H1 (cell line): Measurements from ENCODE around the gene WDR45B. TPM values are rescaled to one million over a fixed set of nuclear protein-coding genes. Genes with fewer than 3 reads are reported as not detected.

Experiments used
- CTCF ChIA-PET: fragments of 300-600 bp; sonication (Branson Sonifier 250); formaldehyde crosslinking; loops from one replicate; lab custom pipeline; 2021; ENCODE audit not compliant: partially characterized antibody; lab: Charles Lee
- POLR2A ChIA-PET: fragments of 300-600 bp; sonication (Branson Sonifier 250); formaldehyde crosslinking; loops from one replicate; lab custom pipeline; 2021; ENCODE audit warnings: inconsistent platforms; ENCODE audit not compliant: partially characterized antibody; lab: Charles Lee
- DNase-seq, 2 experiments: peaks; one replicate each; pipeline versions ENCODE4 v3.0.0 to v3.0.0-alpha.2; 2010 to 2022; ENCODE audit warnings: low spot score in 2 of 2, low read depth in 1 of 2, mixed read lengths in 1 of 2
- FAIRE-seq: peaks from 2 replicates; lab custom pipeline; 2011; peaks lifted over from hg19 to GRCh38; lab: Jason Lieb, UNC
- H2AFZ ChIP-seq: 2 replicates; pipeline ENCODE4 v1.8.1; 2012; ENCODE audit warnings: low read length, inconsistent platforms
- H2AK5ac ChIP-seq: 2 replicates; pipeline ENCODE4 v1.6.1; 2013; ENCODE audit warnings: low read depth, low read length
- H2BK120ac ChIP-seq: replicated peaks from 2 replicates; pipeline ENCODE3; 2013; ENCODE audit warnings: low read depth, low read length, inconsistent platforms
- H2BK12ac ChIP-seq: 2 replicates; pipeline ENCODE4 v1.6.1; 2013; ENCODE audit warnings: low read depth, low read length
- H2BK15ac ChIP-seq: 2 replicates; pipeline ENCODE4 v1.6.1; 2013; ENCODE audit warnings: low read length
- H2BK20ac ChIP-seq: 2 replicates; pipeline ENCODE4 v1.6.1; 2013; ENCODE audit warnings: low read length
- H2BK5ac ChIP-seq: 2 replicates; pipeline ENCODE4 v1.6.1; 2013; ENCODE audit warnings: low read depth, low read length
- H3K14ac ChIP-seq: 2 replicates; pipeline ENCODE4 v1.6.1; 2013; ENCODE audit warnings: inconsistent platforms; ENCODE audit not compliant: insufficient read length
- H3K18ac ChIP-seq: 2 replicates; pipeline ENCODE4 v1.6.1; 2013; ENCODE audit warnings: low read length; ENCODE audit errors: extremely low read depth
- H3K23ac ChIP-seq: 2 replicates; pipeline ENCODE4 v1.6.1; 2013; ENCODE audit warnings: inconsistent platforms; ENCODE audit not compliant: insufficient read length
- H3K23me2 ChIP-seq: 2 replicates; pipeline ENCODE4 v1.6.1; 2013; ENCODE audit warnings: low read depth, low read length
- H3K27ac ChIP-seq: 2 replicates; pipeline ENCODE4 v1.6.1; 2011; ENCODE audit warnings: low read depth, low read length, inconsistent platforms
- H3K27me3 ChIP-seq, 4 experiments: replicated peaks in 1 of 4; 1 replicate in 1 of 4; 2 replicates in 3 of 4; pipeline versions ENCODE4 v1.6.1 to v1.8.1; 2011 to 2013; ENCODE audit warnings: low read length in 3 of 4, mild to moderate bottlenecking in 3 of 4, inconsistent platforms in 2 of 4, mixed read lengths in 2 of 4, moderate library complexity in 1 of 4; ENCODE audit not compliant: control insufficient read depth in 3 of 4, insufficient read depth in 3 of 4; ENCODE audit errors: extremely low read depth in 1 of 4
- H3K36me3 ChIP-seq, 4 experiments: 2 replicates each; pipeline versions ENCODE4 v1.6.1 to v1.8.1; 2011 to 2013; ENCODE audit warnings: mild to moderate bottlenecking in 4 of 4, low read length in 3 of 4, moderate library complexity in 2 of 4, control low read depth in 1 of 4, inconsistent platforms in 1 of 4; ENCODE audit not compliant: insufficient read depth in 4 of 4, control insufficient read depth in 2 of 4
- H3K4ac ChIP-seq: replicated peaks from 2 replicates; pipeline ENCODE3; 2013; ENCODE audit warnings: low read length, low read depth, mixed read lengths, inconsistent platforms; ENCODE audit not compliant: insufficient read length
- H3K4me1 ChIP-seq, 4 experiments: replicated peaks in 1 of 4; 1 replicate in 1 of 4; 2 replicates in 3 of 4; pipeline versions ENCODE4 v1.6.1 to v1.8.1; 2011 to 2013; ENCODE audit warnings: low read length in 3 of 4, inconsistent platforms in 2 of 4, mixed read lengths in 1 of 4; ENCODE audit not compliant: insufficient read depth in 4 of 4, control insufficient read depth in 3 of 4
- H3K4me2 ChIP-seq, 2 experiments: 2 replicates each; pipeline versions ENCODE4 v1.6.1 to v1.8.1; 2011 to 2013; ENCODE audit warnings: low read depth in 2 of 2, low read length in 2 of 2, control low read depth in 1 of 2, inconsistent platforms in 1 of 2, mild to moderate bottlenecking in 1 of 2; ENCODE audit not compliant: insufficient read depth in 1 of 2
- H3K4me3 ChIP-seq, 4 experiments: fragments of 200-600, 300-600 bp in 1 of 4; sonication (generic), shearing (Covaris generic), sonication (Bioruptor Twin) in 1 of 4; 2 replicates each; pipeline versions ENCODE4 v1.5.1 to v1.8.1; 2011 to 2016; ENCODE audit warnings: low read length in 4 of 4, low read depth in 3 of 4, control low read depth in 2 of 4, inconsistent platforms in 2 of 4, mild to moderate bottlenecking in 2 of 4, mixed read lengths in 1 of 4, moderate library complexity in 1 of 4; ENCODE audit not compliant: insufficient read depth in 2 of 4; ENCODE audit errors: extremely low read depth in 1 of 4
- H3K56ac ChIP-seq: replicated peaks from 2 replicates; pipeline ENCODE3; 2013; ENCODE audit warnings: low read depth, mild to moderate bottlenecking, mixed read lengths, low read length, inconsistent platforms; ENCODE audit not compliant: insufficient read length
- H3K79me1 ChIP-seq: 2 replicates; pipeline ENCODE4 v1.6.1; 2013; ENCODE audit warnings: low read depth, low read length, control low read depth
- H3K79me2 ChIP-seq, 2 experiments: 2 replicates each; pipeline versions ENCODE4 v1.6.1 to v1.8.1; 2012 to 2013; ENCODE audit warnings: low read length in 2 of 2, mild to moderate bottlenecking in 2 of 2, inconsistent platforms in 1 of 2; ENCODE audit not compliant: insufficient read depth in 2 of 2, control insufficient read depth in 1 of 2
- H3K9ac ChIP-seq, 4 experiments: replicated peaks in 1 of 4; 1 replicate in 1 of 4; 2 replicates in 3 of 4; pipeline versions ENCODE4 v1.6.1 to v1.8.1; 2011 to 2013; ENCODE audit warnings: low read depth in 3 of 4, low read length in 3 of 4, control low read depth in 2 of 4, mild to moderate bottlenecking in 2 of 4, moderate library complexity in 2 of 4, inconsistent platforms in 1 of 4; ENCODE audit errors: extremely low read depth in 1 of 4
- H3K9me3 ChIP-seq, 2 experiments: 2 replicates each; pipeline versions ENCODE4 v1.6.1 to v1.8.1; 2012 to 2013; ENCODE audit warnings: mild to moderate bottlenecking in 2 of 2, moderate library complexity in 2 of 2, control low read depth in 1 of 2, inconsistent platforms in 1 of 2, low read depth in 1 of 2, low read length in 1 of 2, mixed read lengths in 1 of 2; ENCODE audit not compliant: insufficient read depth in 2 of 2
- H4K20me1 ChIP-seq, 2 experiments: replicated peaks in 1 of 2; 2 replicates each; pipeline versions ENCODE3 to v1.8.1; 2011 to 2013; ENCODE audit warnings: inconsistent platforms in 2 of 2, low read length in 2 of 2, mild to moderate bottlenecking in 1 of 2; ENCODE audit not compliant: insufficient read depth in 2 of 2, control insufficient read depth in 1 of 2
- H4K5ac ChIP-seq: 2 replicates; pipeline ENCODE4 v1.6.1; 2013; ENCODE audit warnings: low read length, low read depth, mixed read lengths, inconsistent platforms; ENCODE audit not compliant: insufficient read length
- H4K8ac ChIP-seq: 2 replicates; pipeline ENCODE4 v1.8.0; 2013; ENCODE audit warnings: mild to moderate bottlenecking, moderate library complexity, low read length, inconsistent platforms; ENCODE audit not compliant: insufficient read depth; ENCODE audit errors: extremely low read depth
- H4K91ac ChIP-seq: replicated peaks from 2 replicates; pipeline ENCODE3; 2013; ENCODE audit warnings: low read length, mixed read lengths, inconsistent platforms; ENCODE audit not compliant: insufficient read length
- BACH1 ChIP-seq: IDR thresholded peaks from 2 replicates; pipeline ENCODE4 v1.6.1; 2012; ENCODE audit warnings: low read length, improper control_type of control experiment
- ZNF274 ChIP-seq: IDR thresholded peaks from 2 replicates; pipeline ENCODE4 v1.7.0; 2012; ENCODE audit warnings: low read length, borderline replicate concordance; ENCODE audit errors: extremely low read depth
- WGBS, 2 experiments: shearing (Covaris generic) in 1 of 2; methylation state at CpG; one replicate each; pipeline versions ENCODE4 v1.1.6 to v1.1.7; 2013 to 2015; ENCODE audit warnings: low lambda C conversion rate in 2 of 2, mixed read lengths in 2 of 2, inconsistent platforms in 1 of 2, low coverage in 1 of 2, missing lambda C conversion rate in 1 of 2; ENCODE audit not compliant: insufficient replicate concordance in 2 of 2, insufficient coverage in 1 of 2, insufficient read length in 1 of 2; ENCODE audit errors: extremely low coverage in 1 of 2, missing lambda C conversion rate in 1 of 2; 5-methylcytosine and 5-hydroxymethylcytosine counted together
- polyA plus RNA-seq, 7 experiments: library from polyadenylated mRNA; depleted of rRNA in 3 of 7; stranded (reverse) in 5 of 7; unstranded in 2 of 7; fragments of >200 nt in 5 of 7; fragments of 200-250 nt in 2 of 7; gene quantifications; 1 replicate in 5 of 7; 2 replicates in 1 of 7; 4 replicates in 1 of 7; pipeline versions ENCODE4 v1.2.1 to v1.2.3, GENCODE V29; 2011 to 2013; ENCODE audit warnings: missing spikeins in 2 of 7, mixed read lengths in 2 of 7
- total RNA-seq: library from RNA; stranded (reverse); fragmentation: NEBNext Ultra II Directional; extraction: Animal tissue kit (Norgen Biotek cat#: 25700); gene quantifications from 2 replicates; pipeline ENCODE4 v1.2.1, GENCODE V29; 2021

Gene WDR45B
- total and polyA plus RNA-seq, 2 of the 8 experiments (the other 6 are each of a cell fraction or from before 2014, with no cell fraction given): 82.0 to 100 TPM

DNA sequence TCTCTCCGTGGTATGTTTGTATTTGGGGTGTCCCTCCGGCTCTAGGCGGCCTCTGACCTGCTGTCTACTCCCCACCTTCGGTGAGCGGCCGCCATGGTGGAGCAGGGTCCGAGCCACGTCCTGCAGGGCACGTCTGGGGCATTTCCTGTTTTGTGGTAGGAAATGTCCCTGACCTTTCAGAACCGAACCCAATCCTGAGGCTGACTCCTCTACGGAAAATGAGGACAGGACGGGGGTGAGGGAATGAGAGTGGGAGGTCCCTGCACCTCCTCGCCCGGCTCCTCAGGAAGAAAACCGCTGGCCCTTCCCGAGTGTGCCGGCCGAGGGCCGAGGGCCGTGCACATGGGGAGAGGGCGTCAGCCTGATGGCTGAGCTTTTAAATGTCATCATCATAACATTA is 45.8 kb downstream of the WDR45B start:
- no peak overlapping the region for H2BK5ac ChIP-seq
- no peaks in the 10 kb centered on the region for H3K27me3 ChIP-seq
- no peak overlapping the region for H2AK5ac ChIP-seq
- POLR2A ChIA-PET: interaction anchor here (1.3 kb wide), 1 partner anchor 13 kb away, joined by 3 read pairs; no protein-coding TSS in a partner anchor
- no peak overlapping the region for H3K23ac ChIP-seq
- H4K5ac ChIP-seq: no peak overlapping the region
- WGBS, 2 experiments: 90% methylated on average over 18 of the region's 21 CpGs; no CpG with 5 or more reads in 1 of the 2 experiments
- no peak for TF ChIP-seq ZNF274
- TF ChIP-seq BACH1: no peak
- TF ChIP-seq, all 59 proteins: peak for 0
- Histone ChIP-seq H3K79me1 (peaks cover 14% of the 10 kb centered on the region), H3K18ac (no peak overlapping the region), H3K9me3 (peaks cover 0 to 4% of the 10 kb centered on the region in 2 experiments; a peak in 2 of 4 replicates), H2BK12ac (no peak overlapping the region), H3K4me1 (no peaks in the 10 kb centered on the region), H4K20me1 (peaks cover 4 to 13% of the 10 kb centered on the region in 2 experiments), H3K23me2 (no peaks in the 10 kb centered on the region), H3K79me2 (peaks cover 0 to 5% of the 10 kb centered on the region in 2 experiments; a peak in 1 of 4 replicates), H3K4me3 (no peak overlapping the region), H3K14ac (no peak overlapping the region), H3K4me2 (no peak overlapping the region), H2BK15ac (no peak overlapping the region), H3K4ac (no peak overlapping the region), H2BK120ac (no peak overlapping the region), H3K9ac (no peak overlapping the region), H4K8ac (peak overlapping the region; percentile 68; the same call in 1 of the 2 replicates), H2AFZ (no peak overlapping the region), H3K27ac (no peak overlapping the region), H4K91ac (no peak overlapping the region), H2BK20ac (no peak overlapping the region), H3K56ac (no peak overlapping the region), H3K36me3 (peaks cover 9 to 67% (median 41%) of the 10 kb centered on the region in 4 experiments)
- no peak for FAIRE-seq
- DNase-seq: no peak
- CTCF ChIA-PET: interaction anchor here (0.6 to 1.9 kb wide), 2 partner anchors 13 to 254 kb away, joined by 3 to 15 read pairs; no protein-coding TSS in a partner anchor
